ENCODE results near the gene AGAP1. TPM values are rescaled to one million over a fixed set of nuclear protein-coding genes. Genes with fewer than 3 reads are reported as not detected.

Gene AGAP1
- total RNA-seq, 2 donors from 2014 or later, result 16.1 to 40.1 TPM

DNA sequence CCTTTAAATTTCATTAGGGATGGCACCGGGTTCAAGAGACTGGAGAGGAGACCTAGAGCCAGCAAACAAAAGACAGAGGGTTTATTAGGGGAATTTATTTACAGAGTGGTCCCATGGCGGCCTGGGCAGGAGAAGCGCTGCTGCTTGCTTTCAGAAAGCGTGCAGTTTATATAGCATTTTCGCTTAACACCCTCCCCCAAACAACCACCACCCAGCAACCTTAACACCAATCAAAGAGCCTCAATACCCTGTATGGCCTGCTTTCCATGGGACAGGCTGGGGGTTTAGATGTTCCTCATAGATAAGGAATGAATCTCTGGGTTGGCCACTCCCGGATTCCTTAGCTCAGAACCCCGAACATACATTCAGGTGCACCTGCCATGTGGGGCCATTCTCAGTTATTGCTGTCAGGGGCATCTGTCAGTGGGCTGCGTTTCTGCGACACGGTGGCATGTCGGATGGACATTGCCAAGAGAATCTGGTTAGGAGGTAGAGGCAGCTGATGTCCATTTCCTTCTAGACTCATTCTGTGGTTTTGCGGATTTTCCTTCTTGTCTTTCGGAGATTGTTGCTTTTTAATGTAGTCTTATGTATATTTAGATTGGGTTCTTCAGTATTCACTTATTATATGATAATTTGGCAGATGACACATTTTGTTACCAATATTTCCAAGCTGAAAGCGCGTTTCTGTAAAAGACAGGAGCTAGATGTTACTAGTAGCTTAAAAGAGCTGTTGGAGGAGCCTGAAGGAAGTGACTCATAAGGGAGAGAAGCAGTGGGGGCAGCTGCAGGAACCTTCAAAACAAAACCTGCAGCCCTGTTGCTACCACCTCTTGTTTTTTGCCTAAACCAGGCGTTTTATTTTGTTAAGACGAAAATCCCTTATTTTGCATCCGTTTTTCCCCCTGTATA lies 7.2 kb downstream of the AGAP1 start:
- no peaks in the 10 kb centered on the region for H3K36me3 ChIP-seq
- no peaks in the 10 kb centered on the region for H3K4me1 ChIP-seq (replicated peaks)
- DNase-seq (ENCODE audit: low spot score), result no peak
- H3K9me3 ChIP-seq, result no peaks in the 10 kb centered on the region
- no peak overlapping the region for H3K27ac ChIP-seq
- TF ChIP-seq, protein P1, sequence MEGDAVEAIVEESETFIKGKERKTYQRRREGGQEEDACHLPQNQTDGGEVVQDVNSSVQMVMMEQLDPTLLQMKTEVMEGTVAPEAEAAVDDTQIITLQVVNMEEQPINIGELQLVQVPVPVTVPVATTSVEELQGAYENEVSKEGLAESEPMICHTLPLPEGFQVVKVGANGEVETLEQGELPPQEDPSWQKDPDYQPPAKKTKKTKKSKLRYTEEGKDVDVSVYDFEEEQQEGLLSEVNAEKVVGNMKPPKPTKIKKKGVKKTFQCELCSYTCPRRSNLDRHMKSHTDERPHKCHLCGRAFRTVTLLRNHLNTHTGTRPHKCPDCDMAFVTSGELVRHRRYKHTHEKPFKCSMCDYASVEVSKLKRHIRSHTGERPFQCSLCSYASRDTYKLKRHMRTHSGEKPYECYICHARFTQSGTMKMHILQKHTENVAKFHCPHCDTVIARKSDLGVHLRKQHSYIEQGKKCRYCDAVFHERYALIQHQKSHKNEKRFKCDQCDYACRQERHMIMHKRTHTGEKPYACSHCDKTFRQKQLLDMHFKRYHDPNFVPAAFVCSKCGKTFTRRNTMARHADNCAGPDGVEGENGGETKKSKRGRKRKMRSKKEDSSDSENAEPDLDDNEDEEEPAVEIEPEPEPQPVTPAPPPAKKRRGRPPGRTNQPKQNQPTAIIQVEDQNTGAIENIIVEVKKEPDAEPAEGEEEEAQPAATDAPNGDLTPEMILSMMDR (IDR thresholded peaks at IDR 0.05), result no peak
- intact Hi-C loops (cut with DNase I), result no loop called here
- WGBS, result 75% methylated on average over 18 of the region's 18 CpGs
- H3K4me3 ChIP-seq, result no peak overlapping the region
- H3K27me3 ChIP-seq (replicated peaks; ENCODE audit: insufficient read depth), result no peaks in the 10 kb centered on the region

DNA sequence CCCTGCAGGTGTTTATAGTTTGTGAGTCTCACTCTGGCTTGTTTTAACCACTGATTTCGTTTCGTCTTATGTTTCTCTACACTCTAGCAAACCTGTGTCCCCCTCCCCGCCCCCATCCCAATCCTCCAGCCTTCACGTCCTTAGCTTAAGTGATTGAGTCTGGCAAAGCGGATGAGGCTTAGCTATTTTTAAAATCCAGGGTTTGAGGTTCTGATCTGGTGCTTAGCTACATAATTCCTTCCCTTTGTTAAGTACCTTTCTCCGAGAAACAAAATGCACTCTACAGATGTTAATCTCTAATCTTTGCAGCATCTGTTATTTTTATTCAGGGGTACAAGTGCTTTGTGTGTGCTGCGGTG lies 7.8 kb downstream of the AGAP1 start:
- Histone ChIP-seq H3K4me1 (replicated peaks) (no peaks in the 10 kb centered on the region), H3K27me3 (replicated peaks; ENCODE audit: insufficient read depth) (no peaks in the 10 kb centered on the region), H3K27ac (no peak overlapping the region), H3K9me3 (no peaks in the 10 kb centered on the region), H3K36me3 (no peaks in the 10 kb centered on the region), H3K4me3 (no peak overlapping the region)
- intact Hi-C loops (cut with DNase I), result no loop called here
- 74% methylated on average over 7 of the region's 7 CpGs for WGBS
- TF ChIP-seq, protein P1 (IDR thresholded peaks at IDR 0.05), result no peak
- TF ChIP-seq POLR2AphosphoS5 (IDR thresholded peaks at IDR 0.05) (no peak), POLR2A (IDR thresholded peaks at IDR 0.05) (no peak)
- no peak for DNase-seq (ENCODE audit: low spot score)

DNA sequence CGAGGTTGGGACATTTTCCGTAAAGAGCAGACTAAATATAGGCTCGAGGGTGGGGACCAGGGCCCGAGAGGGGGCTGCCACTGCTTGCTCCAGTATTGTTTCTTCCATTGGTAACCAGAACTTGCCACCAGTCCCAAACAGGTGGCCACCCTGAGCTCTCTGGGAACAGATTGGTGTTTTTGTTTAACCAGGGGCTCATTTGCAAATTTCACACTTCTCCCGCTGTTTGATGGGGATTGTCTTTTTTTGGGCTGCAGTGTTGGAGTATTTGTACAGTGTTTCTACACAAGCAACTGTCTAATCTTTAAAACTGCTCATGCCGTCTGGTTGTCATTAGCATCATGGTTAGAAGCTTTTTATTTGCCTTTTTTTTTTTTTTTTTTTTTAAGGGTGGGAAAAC lies 8.5 kb downstream of the AGAP1 start:
- WGBS, result 77% methylated on average over 6 of the region's 6 CpGs
- Histone ChIP-seq H3K4me3 (no peak overlapping the region), H3K4me1 (replicated peaks) (no peaks in the 10 kb centered on the region), H3K27ac (no peak overlapping the region), H3K27me3 (replicated peaks; ENCODE audit: insufficient read depth) (no peaks in the 10 kb centered on the region), H3K9me3 (no peaks in the 10 kb centered on the region), H3K36me3 (no peaks in the 10 kb centered on the region)
- TF ChIP-seq POLR2AphosphoS5 (IDR thresholded peaks at IDR 0.05) (no peak), POLR2A (IDR thresholded peaks at IDR 0.05) (no peak)
- TF ChIP-seq, protein P1 (IDR thresholded peaks at IDR 0.05), result no peak
- DNase-seq (ENCODE audit: low spot score), result no peak
- intact Hi-C loops (cut with DNase I), result no loop called here

DNA sequence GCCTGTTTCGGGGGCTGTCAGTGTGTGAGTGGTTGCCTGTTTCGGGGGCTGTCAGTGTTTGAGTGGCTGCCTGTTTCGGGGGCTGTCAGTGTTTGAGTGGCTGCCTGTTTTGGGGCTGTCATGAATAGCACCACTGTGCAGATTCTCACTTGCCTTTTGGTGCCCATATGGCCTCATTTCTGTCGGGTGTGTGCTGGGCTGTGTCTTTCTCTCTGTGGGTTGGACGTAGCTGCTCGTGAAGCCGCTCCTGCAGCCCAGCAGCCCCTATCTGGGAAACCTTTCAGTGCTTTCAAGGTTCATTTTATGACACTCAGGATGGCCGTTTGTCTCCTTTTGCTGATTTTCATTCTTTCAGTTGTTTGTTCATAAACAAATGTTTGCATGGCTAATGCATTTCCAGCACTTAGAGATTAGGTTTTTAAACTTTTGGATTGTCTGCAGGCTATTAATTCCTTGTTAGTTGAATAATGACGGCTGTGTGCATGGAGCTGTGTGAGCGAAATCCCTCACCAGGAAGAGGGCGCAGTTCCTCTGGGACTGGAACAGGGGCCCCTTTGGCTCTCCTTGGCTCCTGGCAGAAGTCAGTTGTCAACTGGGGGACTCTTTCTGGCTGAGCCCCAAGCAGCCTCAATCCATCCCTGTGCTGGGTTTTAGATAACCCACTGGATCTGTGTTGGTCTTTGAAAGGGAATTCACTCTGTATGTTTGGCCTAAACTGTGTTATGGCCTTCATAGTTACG lies 10.8 kb downstream of the AGAP1 start:
- no peak for DNase-seq (ENCODE audit: low spot score)
- Histone ChIP-seq H3K9me3 (no peaks in the 10 kb centered on the region), H3K27ac (no peak overlapping the region), H3K4me1 (replicated peaks) (no peaks in the 10 kb centered on the region), H3K27me3 (replicated peaks; ENCODE audit: insufficient read depth) (no peaks in the 10 kb centered on the region), H3K4me3 (no peak overlapping the region), H3K36me3 (no peaks in the 10 kb centered on the region)
- 83% methylated on average over 12 of the region's 12 CpGs for WGBS
- intact Hi-C loops (cut with DNase I), result no loop called here
- TF ChIP-seq, protein P1 (IDR thresholded peaks at IDR 0.05), result no peak
- no peak for TF ChIP-seq POLR2AphosphoS5 (IDR thresholded peaks at IDR 0.05)
